Thymus (tissue), 11 donors: ENCODE results near the gene LCNL1. TPM values are rescaled to one million over a fixed set of nuclear protein-coding genes. Genes with fewer than 3 reads are reported as not detected.

Experiments
- DNase-seq, 9 donors: peaks; one replicate each; pipeline ENCODE4 v3.0.0-alpha.2; 2013; ENCODE audit warnings: low spot score in 9 of 9, low read depth in 6 of 9, missing footprints in 1 of 9
- H3K27ac ChIP-seq, 2 donors: one replicate each; pipeline ENCODE4 v1.5.1; 2013; ENCODE audit warnings: control low read depth in 1 of 2, low read depth in 1 of 2, low read length in 1 of 2, mild to moderate bottlenecking in 1 of 2, moderate library complexity in 1 of 2
- H3K27me3 ChIP-seq, 2 donors: one replicate each; pipeline ENCODE4 v1.5.1; 2013; ENCODE audit warnings: low read length in 1 of 2; ENCODE audit not compliant: control insufficient read depth in 2 of 2, insufficient read depth in 1 of 2
- H3K36me3 ChIP-seq, 2 donors: one replicate each; pipeline ENCODE4 v1.5.1; 2013; ENCODE audit warnings: low read length in 1 of 2, mild to moderate bottlenecking in 1 of 2, moderate library complexity in 1 of 2; ENCODE audit not compliant: control insufficient read depth in 2 of 2, insufficient read depth in 2 of 2
- H3K4me1 ChIP-seq, 2 donors: one replicate each; pipeline ENCODE4 v1.5.1; 2013; ENCODE audit warnings: low read length in 2 of 2; ENCODE audit not compliant: control insufficient read depth in 2 of 2, insufficient read depth in 2 of 2
- H3K4me3 ChIP-seq, 2 donors: one replicate each; pipeline ENCODE4 v1.5.1; 2013; ENCODE audit warnings: low read length in 2 of 2, control low read depth in 1 of 2, mild to moderate bottlenecking in 1 of 2
- H3K9me3 ChIP-seq, 2 donors: one replicate each; pipeline ENCODE4 v1.5.1; 2013; ENCODE audit warnings: low read length in 1 of 2, mild to moderate bottlenecking in 1 of 2; ENCODE audit not compliant: control insufficient read depth in 2 of 2, insufficient read depth in 1 of 2
- WGBS: extraction: QIAGEN DNeasy Blood & Tissue Kit; methylation state at CpG from one replicate; pipeline ENCODE4 v1.1.7; 2013; 5-methylcytosine and 5-hydroxymethylcytosine counted together
- polyA plus RNA-seq: library from polyadenylated mRNA; stranded (reverse); fragments of 200-250 nt; gene quantifications from one replicate; pipeline ENCODE4 v1.2.3, GENCODE V29; 2013
- total RNA-seq: library from RNA; stranded (reverse); fragments of 120-200 nt; gene quantifications from one replicate; pipeline ENCODE4 v1.2.4, GENCODE V29; 2013
- donor health status: healthy.

Gene LCNL1
- total and polyA plus RNA-seq, 2 donors: 0.19 to 5.0 TPM

DNA sequence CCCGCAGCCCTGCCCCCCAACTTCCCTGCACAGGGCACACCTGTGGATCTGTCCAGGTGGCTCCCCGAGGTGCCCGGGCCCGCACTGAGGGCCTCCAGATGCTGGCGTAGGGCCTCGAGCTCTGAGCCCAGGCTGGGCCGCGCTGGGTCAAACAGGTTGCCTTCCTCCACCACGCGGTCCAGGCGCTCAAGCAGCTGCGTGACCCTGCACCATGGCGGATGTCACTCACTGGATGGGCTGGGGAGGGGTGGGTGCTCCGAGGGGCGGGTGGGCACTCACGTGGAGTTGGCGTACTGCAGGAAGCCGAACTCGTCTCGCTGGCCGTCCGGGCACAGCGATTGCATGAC, 39.8 kb downstream of the LCNL1 start:
- Histone ChIP-seq H3K9me3 (peaks cover 0 to 4% of the 10 kb centered on the region in 2 donors), H3K27ac (no peak overlapping the region), H3K4me3 (no peak overlapping the region), H3K4me1 (peaks cover 0 to 11% of the 10 kb centered on the region in 2 donors), H3K36me3 (no peaks in the 10 kb centered on the region), H3K27me3 (peaks cover 3 to 16% of the 10 kb centered on the region in 2 donors)
- no peak for DNase-seq
- WGBS: 95% methylated on average over 23 of the region's 23 CpGs

DNA sequence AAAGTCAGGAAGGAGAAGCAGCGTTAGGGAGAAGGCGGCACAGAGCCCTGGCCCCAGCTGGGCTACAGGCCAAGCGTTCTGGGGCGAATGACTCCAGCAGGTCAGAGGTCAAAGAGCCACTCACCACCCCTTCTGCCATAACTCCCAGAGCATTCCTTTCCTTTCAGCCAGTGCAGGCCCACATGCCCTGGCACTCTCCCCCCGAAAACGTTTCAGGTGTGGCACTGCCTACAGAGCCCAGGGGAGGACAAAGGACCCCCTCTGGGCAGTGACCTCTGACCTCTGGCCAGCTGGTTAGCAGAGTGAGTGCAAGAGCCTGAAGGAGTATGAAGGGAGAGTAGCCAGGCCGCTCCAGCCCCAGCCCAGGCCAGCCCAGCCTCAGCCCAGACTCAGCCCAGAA, 40.4 kb downstream of the LCNL1 start:
- H3K9me3 ChIP-seq: no peaks in the 10 kb centered on the region
- WGBS: 97% methylated on average over 7 of the region's 7 CpGs
- H3K27ac ChIP-seq: no peak overlapping the region
- H3K36me3 ChIP-seq: no peaks in the 10 kb centered on the region
- peaks cover 5 to 17% of the 10 kb centered on the region in 2 donors for H3K27me3 ChIP-seq
- no peak overlapping the region for H3K4me3 ChIP-seq
- DNase-seq: no peak
- H3K4me1 ChIP-seq: peaks cover 0 to 11% of the 10 kb centered on the region in 2 donors

DNA sequence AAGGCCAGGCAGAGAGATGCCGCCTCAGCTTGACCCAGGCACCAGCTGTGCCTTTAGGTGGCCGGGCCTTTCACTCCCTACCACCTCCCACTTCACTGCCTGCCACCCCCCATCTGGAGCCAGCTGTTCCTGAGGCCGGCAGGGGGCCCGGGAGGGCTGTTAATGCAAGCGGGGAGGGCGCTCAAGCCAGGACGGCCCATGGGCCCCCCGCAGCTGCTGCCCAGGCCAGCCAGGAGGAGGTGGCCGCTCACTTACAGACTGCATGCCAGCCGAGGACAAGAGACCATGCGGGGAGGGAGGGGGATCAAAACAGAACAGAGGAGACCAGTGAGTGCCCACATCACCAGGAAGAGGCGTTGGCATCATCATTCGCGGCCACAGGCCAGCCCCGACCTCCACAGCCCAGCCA, 40.8 kb downstream of the LCNL1 start:
- Histone ChIP-seq H3K27ac (no peak overlapping the region), H3K27me3 (peaks cover 5 to 20% of the 10 kb centered on the region in 2 donors), H3K4me3 (no peak overlapping the region), H3K9me3 (no peaks in the 10 kb centered on the region), H3K36me3 (no peaks in the 10 kb centered on the region), H3K4me1 (peaks cover 0 to 14% of the 10 kb centered on the region in 2 donors)
- 95% methylated on average over 15 of the region's 15 CpGs for WGBS
- no peak for DNase-seq

DNA sequence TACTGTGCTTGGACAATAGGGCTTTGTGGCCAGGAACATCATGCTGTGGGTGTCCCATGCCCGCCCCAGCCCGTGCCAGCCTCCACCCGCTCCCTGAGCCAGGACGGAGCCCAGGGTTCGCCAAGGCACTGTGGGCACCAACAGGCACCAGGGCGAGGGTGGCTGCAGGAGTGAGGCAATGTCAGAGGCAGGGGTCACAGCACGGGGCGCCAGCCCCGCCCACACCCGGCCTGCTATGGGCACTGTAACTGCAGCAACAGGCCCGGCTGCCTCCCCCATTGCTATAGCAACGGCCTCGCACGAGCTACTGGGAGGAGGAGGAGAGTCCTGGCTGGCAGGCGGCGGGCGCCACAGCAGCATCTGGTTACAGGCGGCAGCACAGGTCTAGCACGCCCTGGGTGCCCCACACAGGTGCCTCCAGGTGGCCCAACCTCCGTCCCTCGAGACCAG, 42.7 kb downstream of the LCNL1 start:
- H3K4me3 ChIP-seq: no peak overlapping the region
- H3K36me3 ChIP-seq: no peaks in the 10 kb centered on the region
- H3K27ac ChIP-seq: no peak overlapping the region
- peaks cover 8 to 34% of the 10 kb centered on the region in 2 donors for H3K4me1 ChIP-seq
- peaks cover 12 to 39% of the 10 kb centered on the region in 2 donors for H3K27me3 ChIP-seq
- WGBS: 93% methylated on average over 21 of the region's 21 CpGs
- DNase-seq: no peak
- H3K9me3 ChIP-seq: no peaks in the 10 kb centered on the region

DNA sequence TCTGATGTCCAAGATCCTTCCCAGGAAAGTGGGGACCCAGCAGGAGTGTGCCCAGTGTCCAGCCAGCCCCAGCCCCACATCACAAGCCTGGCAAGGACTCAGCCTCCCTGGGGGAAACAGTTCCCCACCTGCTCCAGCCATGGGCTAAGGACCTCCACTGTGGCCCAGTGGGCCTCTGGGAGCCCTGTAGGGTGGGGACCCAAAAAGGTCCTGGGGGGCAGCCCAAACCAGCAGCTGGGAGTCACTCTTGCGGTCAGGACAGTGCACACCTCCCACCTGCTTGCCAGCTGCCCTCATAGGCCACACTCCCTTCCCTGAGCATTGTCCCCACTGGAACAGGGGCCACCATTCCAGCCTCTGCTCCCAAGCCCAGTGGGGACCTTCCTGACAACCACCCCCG, 43.6 kb downstream of the LCNL1 start:
- Histone ChIP-seq H3K27ac (no peak overlapping the region), H3K4me3 (no peak overlapping the region), H3K36me3 (no peaks in the 10 kb centered on the region), H3K9me3 (no peaks in the 10 kb centered on the region), H3K4me1 (peaks cover 8 to 37% of the 10 kb centered on the region in 2 donors), H3K27me3 (peaks cover 20 to 47% of the 10 kb centered on the region in 2 donors)
- WGBS: 94% methylated on average over 2 of the region's 2 CpGs
- no peak for DNase-seq

DNA sequence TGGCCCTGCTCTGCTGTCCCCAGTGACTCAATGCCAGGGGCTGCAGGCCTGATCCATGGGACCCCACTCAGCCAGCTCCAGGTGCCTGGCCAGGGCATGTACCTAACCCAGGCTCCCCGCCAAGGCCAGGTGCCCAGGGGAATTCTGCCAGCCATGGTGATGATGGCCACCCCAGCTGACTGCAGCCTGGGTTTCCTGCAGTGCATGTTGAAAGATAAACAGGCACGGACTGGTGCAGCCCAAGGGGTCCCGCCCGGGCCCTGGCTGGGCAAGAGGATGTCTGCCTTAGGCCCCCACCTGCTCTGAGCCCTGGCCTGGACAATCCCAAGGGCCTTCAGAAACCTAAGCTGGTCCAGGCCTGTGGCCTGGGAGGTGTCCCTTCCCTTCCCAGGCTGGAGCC, 44.0 kb downstream of the LCNL1 start:
- Histone ChIP-seq H3K9me3 (no peaks in the 10 kb centered on the region), H3K27me3 (peaks cover 24 to 51% of the 10 kb centered on the region in 2 donors), H3K27ac (no peak overlapping the region), H3K36me3 (no peaks in the 10 kb centered on the region), H3K4me3 (no peak overlapping the region), H3K4me1 (peaks cover 8 to 39% of the 10 kb centered on the region in 2 donors)
- DNase-seq: no peak
- WGBS: 95% methylated on average over 4 of the region's 4 CpGs

DNA sequence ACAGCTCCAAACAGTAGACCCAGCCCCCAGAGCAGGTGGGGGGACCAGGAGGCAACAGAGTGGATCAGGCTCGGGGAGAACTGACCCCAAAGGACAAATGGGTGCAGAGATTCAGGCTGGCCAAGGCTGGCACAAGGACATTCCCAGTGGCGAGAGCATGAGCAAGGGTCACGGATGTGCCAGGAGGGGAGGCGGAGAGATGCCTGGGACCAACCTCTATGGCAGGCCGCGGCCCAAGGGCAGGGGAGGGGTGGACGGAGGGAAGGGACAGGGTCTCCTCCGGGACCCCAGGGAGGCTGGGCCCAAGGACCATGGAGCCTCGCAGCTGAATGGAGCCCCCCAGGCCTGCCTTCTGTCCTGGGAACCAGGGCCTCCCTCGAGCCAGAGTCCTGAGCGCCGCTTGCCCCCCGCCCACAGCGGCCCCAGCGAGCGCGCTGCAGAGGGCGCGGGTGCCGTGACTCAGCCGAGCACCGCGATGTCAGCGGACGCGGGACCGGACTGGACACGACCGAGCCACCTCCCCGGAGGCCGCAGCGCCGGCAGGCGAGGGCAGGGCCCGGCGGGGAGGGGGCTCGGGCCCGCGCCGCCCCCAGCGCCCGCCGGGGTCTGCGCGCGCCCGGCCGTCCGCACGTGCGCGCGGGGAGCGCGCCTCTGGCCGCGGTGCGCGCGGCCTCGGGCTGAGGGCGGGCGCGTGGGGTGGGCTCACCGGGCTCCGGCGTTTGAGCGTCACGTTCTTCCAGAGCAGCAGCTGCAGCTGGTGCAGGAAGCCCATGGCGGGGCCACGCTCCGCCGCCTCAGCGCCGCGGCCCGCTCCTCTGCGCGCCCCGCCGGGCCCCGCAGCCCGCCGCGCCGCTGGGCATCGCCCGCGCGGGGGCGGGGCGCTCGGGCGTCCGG, 44.8 kb downstream of the LCNL1 start, which contains the start of gene ABCA2:
TSS of gene ABCA2 (minus strand) at position 869 of the 894 bp plus-strand sequence. CDS start at position 772, 97 bp downstream.
- Histone ChIP-seq H3K27me3 (peaks cover 27 to 58% of the 10 kb centered on the region in 2 donors), H3K27ac (peak within 1 kb of the TSS; percentile 11 to 32), H3K9me3 (no peaks in the 10 kb centered on the region), H3K4me1 (peaks cover 13 to 47% of the 10 kb centered on the region in 2 donors), H3K4me3 (peak within 1 kb of the TSS; percentile 44 to 54), H3K36me3 (no peaks in the 10 kb centered on the region)
- 9% methylated on average over 90 of the region's 95 CpGs for WGBS
- DNase-seq: no peak

DNA sequence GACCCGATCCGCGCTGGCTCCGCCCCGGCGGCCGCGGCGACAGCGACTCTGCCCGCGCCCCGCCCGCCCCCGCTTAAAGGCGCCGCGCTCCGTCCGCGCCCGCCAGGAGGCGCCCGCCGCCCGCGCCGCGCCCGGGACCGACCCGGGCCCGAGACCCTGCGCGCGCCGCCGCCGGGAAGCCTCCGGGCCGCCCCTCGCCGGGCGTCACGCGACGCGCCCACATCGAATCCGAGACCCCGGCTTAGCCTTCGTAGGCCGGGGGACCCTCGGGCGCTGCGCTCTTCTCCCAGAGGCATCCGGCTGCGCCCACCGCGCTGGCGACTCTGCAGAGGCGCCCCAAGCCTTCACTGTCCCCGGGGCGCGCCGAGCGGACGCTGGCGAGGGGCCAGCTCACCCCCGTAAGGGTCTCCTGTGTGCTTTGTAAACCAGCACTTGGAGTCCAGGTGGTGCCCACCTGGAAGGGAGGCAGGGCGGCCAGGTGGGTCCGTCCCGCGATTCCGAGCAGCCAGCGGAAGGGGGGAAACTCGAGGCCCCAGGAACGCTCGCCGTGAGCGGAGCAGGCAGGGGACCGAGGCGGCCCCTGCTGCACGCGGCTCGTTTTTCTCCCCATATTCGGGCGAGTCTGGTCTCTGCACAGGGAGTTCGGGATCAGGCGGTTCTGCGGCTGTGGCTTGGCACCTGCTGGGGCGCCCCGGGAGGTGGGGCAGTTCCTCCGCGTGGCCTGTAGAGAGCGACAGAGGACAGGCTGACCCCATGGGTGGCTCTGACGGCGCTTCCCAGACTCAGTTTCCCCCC, 45.7 kb downstream of the LCNL1 start:
- Histone ChIP-seq H3K4me3 (peak overlapping the region; percentile 44 to 54), H3K9me3 (no peaks in the 10 kb centered on the region), H3K36me3 (no peaks in the 10 kb centered on the region), H3K27me3 (peaks cover 27 to 63% of the 10 kb centered on the region in 2 donors), H3K4me1 (peaks cover 13 to 50% of the 10 kb centered on the region in 2 donors), H3K27ac (peak overlapping the region; percentile 11 to 32)
- WGBS: under 1% methylated on average over 98 of the region's 98 CpGs
- peak in 8 of 9 donors; percentile 17 to 73 (median 42) for DNase-seq
